HG03196 (cell line): Measurements from ENCODE around the gene ZNF841.
A peak's percentile ranks its signal among the peaks of the same experiment; 100 is the strongest.
"Not testable (repeated sequence)": the region's sequence is repeated elsewhere in the genome, so short reads cannot be mapped to it uniquely, and the experiment has no call there.

Experiments
- ATAC-seq: cut with Tn5 transposase; IDR thresholded peaks from one replicate; pipeline ENCODE4 v1.9.1; 2021; ENCODE audit not compliant: unreplicated experiment

Gene ZNF841

GRCh38 chr19:52095172-52096014, at the start of gene ZNF841:
Gene ZNF841 (minus strand): TSS chr19:52095765. CDS start chr19:52084801, 10,964 bp downstream.
- peak; percentile 88 for ATAC-seq

- no peak for ATAC-seq
These were observed 46.5 kb upstream of the ZNF841 start for GRCh38 chr19:52142001-52142595.

- no peak for ATAC-seq
These were observed 45.6 kb upstream of the ZNF841 start for GRCh38 chr19:52141203-52141602.

- peak; percentile 85 for ATAC-seq
These were observed 44.6 kb upstream of the ZNF841 start for GRCh38 chr19:52140032-52140710.

GRCh38 chr19:52139252-52140031, 43.9 kb upstream of the ZNF841 start, which contains the start of gene ZNF616:
Gene ZNF616 (minus strand): TSS chr19:52139938. CDS start chr19:52130512, 9,426 bp downstream.
- ATAC-seq, result peak; percentile 68

- ATAC-seq, result no peak
These were observed 43.4 kb upstream of the ZNF841 start for GRCh38 chr19:52138983-52139251.

GRCh38 chr19:52138278-52138982, 42.9 kb upstream of the ZNF841 start:
- ATAC-seq, result no peak

GRCh38 chr19:52120286-52120685, 24.7 kb upstream of the ZNF841 start:
- ATAC-seq, result no peak

- no peak for ATAC-seq
These were observed 20.0 kb upstream of the ZNF841 start for GRCh38 chr19:52115526-52116053.

GRCh38 chr19:52114691-52115090, 19.1 kb upstream of the ZNF841 start:
- no peak for ATAC-seq

GRCh38 chr19:52112624-52113023, 17.1 kb upstream of the ZNF841 start:
- no peak for ATAC-seq

GRCh38 chr19:52110780-52111179, 15.2 kb upstream of the ZNF841 start:
- no peak for ATAC-seq

- no peak for ATAC-seq
These were observed 7.2 kb upstream of the ZNF841 start for GRCh38 chr19:52102782-52103181.

- no peak for ATAC-seq
These were observed 6.4 kb upstream of the ZNF841 start for GRCh38 chr19:52101866-52102562.

GRCh38 chr19:52099497-52100138, 4.1 kb upstream of the ZNF841 start:
- no peak for ATAC-seq

GRCh38 chr19:52096416-52096815, 851 bp upstream of the ZNF841 start:
- not testable (repeated sequence) for ATAC-seq

GRCh38 chr19:52094526-52095130, 937 bp downstream of the ZNF841 start:
- ATAC-seq, result no peak

GRCh38 chr19:52086481-52086880, 9.1 kb downstream of the ZNF841 start:
- ATAC-seq, result no peak

- ATAC-seq, result no peak
These were observed 25.1 kb downstream of the ZNF841 start for GRCh38 chr19:52070496-52070895.
